Bronchial epithelial cell (primary cell): ENCODE results near the gene HMCN2. TPM values are rescaled to one million over a fixed set of nuclear protein-coding genes. Genes with fewer than 3 reads are reported as not detected.

Experiments used
- DNase-seq: peaks from one replicate; pipeline ENCODE4 v3.0.0-alpha.2; 2010; ENCODE audit warnings: low read depth
- FAIRE-seq: peaks from 2 replicates; lab custom pipeline; 2011; peaks lifted over from hg19 to GRCh38; lab: Jason Lieb, UNC
- H3K27me3 ChIP-seq: 2 replicates; pipeline ENCODE4 v1.5.1; 2011; ENCODE audit warnings: low read length; ENCODE audit not compliant: control insufficient read depth, insufficient read depth
- H3K36me3 ChIP-seq: 2 replicates; pipeline ENCODE4 v1.5.1; 2011; ENCODE audit warnings: low read length; ENCODE audit not compliant: control insufficient read depth, insufficient read depth
- H3K4me3 ChIP-seq: 2 replicates; pipeline ENCODE4 v1.5.1; 2011; ENCODE audit warnings: mild to moderate bottlenecking, low read depth, low read length, control low read depth
- total RNA-seq: library from RNA; depleted of rRNA; stranded (reverse); fragments of >200 nt; gene quantifications from 2 replicates; pipeline ENCODE4 v1.2.1, GENCODE V29; 2014
- TF ChIP-seq, protein P1 (sequence below): IDR thresholded peaks from 2 replicates; pipeline ENCODE4 v1.5.1; 2011; ENCODE audit warnings: mild to moderate bottlenecking, moderate library complexity, low read length, control low read depth, inconsistent platforms; ENCODE audit not compliant: insufficient read depth, severe bottlenecking

The HMCN2 gene
- total RNA-seq, 1 donor from 2014 or later: under 0.01 TPM

DNA sequence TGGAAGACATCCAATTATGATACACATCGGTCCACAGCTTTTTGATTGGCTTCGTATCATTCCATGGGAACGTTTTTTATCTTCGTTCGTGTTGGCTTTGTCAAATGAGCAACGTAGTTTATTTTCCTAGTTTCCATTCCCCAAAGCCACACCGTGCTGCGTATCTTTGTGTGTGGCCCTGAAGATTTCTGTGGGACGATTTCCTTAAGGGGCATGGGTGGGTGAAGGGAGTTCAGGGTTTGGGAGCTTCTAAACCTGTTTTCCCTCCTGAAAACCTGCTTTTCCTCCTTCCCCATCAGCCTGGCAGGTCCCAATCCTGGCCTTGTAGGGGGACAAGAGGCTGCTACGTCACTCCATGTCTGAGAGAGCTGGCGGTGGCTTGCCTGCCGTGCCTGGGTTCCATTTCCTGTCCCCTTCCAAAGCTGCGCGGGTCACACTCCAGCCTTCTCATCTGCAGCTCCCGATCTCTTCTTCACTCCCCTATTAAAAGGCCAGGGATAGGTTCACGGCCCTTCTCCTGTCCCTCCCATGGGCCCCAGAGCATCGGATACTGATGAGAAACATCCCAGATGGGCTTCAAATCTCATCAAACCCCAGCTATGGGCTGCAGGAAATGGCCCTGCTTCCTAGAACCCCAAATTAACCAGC is 155.7 kb downstream of the HMCN2 start:
- TF ChIP-seq, protein P1, sequence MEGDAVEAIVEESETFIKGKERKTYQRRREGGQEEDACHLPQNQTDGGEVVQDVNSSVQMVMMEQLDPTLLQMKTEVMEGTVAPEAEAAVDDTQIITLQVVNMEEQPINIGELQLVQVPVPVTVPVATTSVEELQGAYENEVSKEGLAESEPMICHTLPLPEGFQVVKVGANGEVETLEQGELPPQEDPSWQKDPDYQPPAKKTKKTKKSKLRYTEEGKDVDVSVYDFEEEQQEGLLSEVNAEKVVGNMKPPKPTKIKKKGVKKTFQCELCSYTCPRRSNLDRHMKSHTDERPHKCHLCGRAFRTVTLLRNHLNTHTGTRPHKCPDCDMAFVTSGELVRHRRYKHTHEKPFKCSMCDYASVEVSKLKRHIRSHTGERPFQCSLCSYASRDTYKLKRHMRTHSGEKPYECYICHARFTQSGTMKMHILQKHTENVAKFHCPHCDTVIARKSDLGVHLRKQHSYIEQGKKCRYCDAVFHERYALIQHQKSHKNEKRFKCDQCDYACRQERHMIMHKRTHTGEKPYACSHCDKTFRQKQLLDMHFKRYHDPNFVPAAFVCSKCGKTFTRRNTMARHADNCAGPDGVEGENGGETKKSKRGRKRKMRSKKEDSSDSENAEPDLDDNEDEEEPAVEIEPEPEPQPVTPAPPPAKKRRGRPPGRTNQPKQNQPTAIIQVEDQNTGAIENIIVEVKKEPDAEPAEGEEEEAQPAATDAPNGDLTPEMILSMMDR: no peak
- DNase-seq: no peak
- Histone ChIP-seq H3K4me3 (no peak overlapping the region), H3K27me3 (peaks cover 14% of the 10 kb centered on the region), H3K36me3 (no peaks in the 10 kb centered on the region)
- no peak for FAIRE-seq

DNA sequence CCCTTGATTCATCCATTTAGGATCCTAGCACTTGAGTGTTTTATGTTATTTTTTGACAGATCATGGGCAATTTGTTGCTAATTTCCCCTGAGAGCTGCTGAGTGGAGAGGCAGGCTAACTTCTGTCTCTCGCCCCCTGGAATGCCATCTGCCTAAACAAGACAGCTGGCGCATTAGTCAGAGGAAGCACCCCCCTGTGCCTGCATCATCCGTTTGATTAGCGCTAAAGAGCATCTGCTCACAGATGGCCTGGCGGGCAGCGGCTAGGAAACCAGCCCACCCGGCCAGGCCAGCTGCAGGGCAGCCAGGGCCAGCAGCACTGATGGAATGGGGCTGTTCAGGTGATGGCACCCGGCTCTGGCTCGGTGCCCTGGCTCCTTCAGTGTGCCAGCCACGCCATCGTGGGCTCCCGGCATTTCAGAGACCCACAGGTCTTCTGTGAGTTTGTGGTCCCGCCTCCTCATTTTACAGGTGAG is 156.3 kb downstream of the HMCN2 start:
- no peak for DNase-seq
- FAIRE-seq: no peak
- TF ChIP-seq, protein P1: no peak
- H3K36me3 ChIP-seq: no peaks in the 10 kb centered on the region
- H3K4me3 ChIP-seq: no peak overlapping the region
- H3K27me3 ChIP-seq: peaks cover 14% of the 10 kb centered on the region

DNA sequence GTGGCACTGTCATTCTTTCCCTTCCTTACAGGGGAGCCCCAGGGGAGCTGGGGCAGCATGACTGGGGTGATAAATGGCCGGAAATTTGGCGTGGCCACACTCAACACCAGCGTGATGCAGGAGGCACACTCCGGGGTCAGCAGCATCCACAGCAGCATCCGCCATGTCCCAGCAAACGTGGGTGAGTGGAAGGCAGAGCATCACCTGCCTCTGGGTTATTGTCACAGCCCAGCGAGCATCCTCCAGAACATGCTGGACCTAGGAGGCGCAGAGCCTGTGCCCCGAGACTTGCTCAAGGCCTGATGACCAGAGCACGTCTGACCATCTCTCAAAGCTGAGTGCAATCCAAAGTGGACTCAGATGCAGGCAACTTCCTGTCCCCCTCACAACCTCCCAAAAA is 157.0 kb downstream of the HMCN2 start:
- DNase-seq (no peak), FAIRE-seq (no peak)
- Histone ChIP-seq H3K4me3 (no peak overlapping the region), H3K27me3 (peaks cover 12% of the 10 kb centered on the region), H3K36me3 (no peaks in the 10 kb centered on the region)
- TF ChIP-seq, protein P1: no peak

DNA sequence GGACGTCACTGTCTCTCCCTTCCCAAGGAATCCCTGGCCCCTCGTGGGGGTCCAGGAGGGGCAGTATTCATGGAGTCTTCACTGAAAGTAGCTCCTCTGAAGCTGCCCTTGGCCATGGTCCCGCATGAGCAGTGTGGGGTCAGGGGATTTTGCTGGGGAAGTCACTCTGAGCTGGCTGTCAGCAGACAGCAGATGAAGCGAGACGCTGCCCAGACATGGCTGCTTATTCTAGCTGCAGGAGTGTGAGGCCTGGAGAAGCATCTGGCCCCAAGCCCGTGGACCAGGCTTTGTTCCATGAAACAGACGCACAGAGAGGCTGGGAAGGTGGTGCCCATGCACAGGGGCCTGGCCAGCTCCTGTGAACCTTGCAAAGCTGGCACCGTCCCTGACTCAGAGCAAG is 157.7 kb downstream of the HMCN2 start:
- DNase-seq: no peak
- H3K36me3 ChIP-seq: no peaks in the 10 kb centered on the region
- no peak for FAIRE-seq
- TF ChIP-seq, protein P1: no peak
- no peak overlapping the region for H3K4me3 ChIP-seq
- peaks cover 11% of the 10 kb centered on the region for H3K27me3 ChIP-seq

- no peak overlapping the region for H3K4me3 ChIP-seq
- H3K36me3 ChIP-seq: no peaks in the 10 kb centered on the region
- FAIRE-seq: no peak
- DNase-seq: no peak
- TF ChIP-seq, protein P1: no peak
- H3K27me3 ChIP-seq: peaks cover 8% of the 10 kb centered on the region
These were observed 159.3 kb downstream of the HMCN2 start for GRCh38 chr9:130424595-130425454.
